ENCODE data around the gene SORCS2. TPM values are rescaled to one million over a fixed set of nuclear protein-coding genes. Genes with fewer than 3 reads are reported as not detected.

The SORCS2 gene
- total RNA-seq, 1 donor from 2014 or later, result 29.5 TPM

GRCh38 chr4:7384929-7385890 lies 192.9 kb downstream of the SORCS2 start:
- H3K4me3 Mint-ChIP-seq (ENCODE audit: unreplicated experiment), result no peak overlapping the region
- peaks cover 3% of the 10 kb centered on the region for H3K9me3 Mint-ChIP-seq (ENCODE audit: unreplicated experiment)
- TF ChIP-seq CTCF (IDR thresholded peaks at IDR 0.05; ENCODE audit: partially characterized antibody, unreplicated experiment), result no peak
- DNase-seq, result no peak
- H3K27ac Mint-ChIP-seq (ENCODE audit: unreplicated experiment), result no peak overlapping the region
- H3K36me3 Mint-ChIP-seq (ENCODE audit: unreplicated experiment), result no peaks in the 10 kb centered on the region
- H3K4me1 Mint-ChIP-seq (ENCODE audit: low read depth, unreplicated experiment), result peaks cover 13% of the 10 kb centered on the region
- H3K27me3 Mint-ChIP-seq (ENCODE audit: unreplicated experiment), result peaks cover 16% of the 10 kb centered on the region

GRCh38 chr4:7387925-7388324 lies 195.6 kb downstream of the SORCS2 start:
- Mint-ChIP-seq H3K4me1 (ENCODE audit: low read depth, unreplicated experiment) (peaks cover 16% of the 10 kb centered on the region), H3K27me3 (ENCODE audit: unreplicated experiment) (peaks cover 16% of the 10 kb centered on the region), H3K27ac (ENCODE audit: unreplicated experiment) (no peak overlapping the region), H3K9me3 (ENCODE audit: unreplicated experiment) (peaks cover 4% of the 10 kb centered on the region), H3K4me3 (ENCODE audit: unreplicated experiment) (no peak overlapping the region), H3K36me3 (ENCODE audit: unreplicated experiment) (no peaks in the 10 kb centered on the region)
- no peak for TF ChIP-seq CTCF (IDR thresholded peaks at IDR 0.05; ENCODE audit: partially characterized antibody, unreplicated experiment)
- DNase-seq, result no peak

- H3K9me3 Mint-ChIP-seq (ENCODE audit: unreplicated experiment), result peaks cover 4% of the 10 kb centered on the region
- H3K27me3 Mint-ChIP-seq (ENCODE audit: unreplicated experiment), result peaks cover 16% of the 10 kb centered on the region
- no peak overlapping the region for H3K4me3 Mint-ChIP-seq (ENCODE audit: unreplicated experiment)
- peaks cover 21% of the 10 kb centered on the region for H3K4me1 Mint-ChIP-seq (ENCODE audit: low read depth, unreplicated experiment)
- DNase-seq, result no peak
- TF ChIP-seq CTCF (IDR thresholded peaks at IDR 0.05; ENCODE audit: partially characterized antibody, unreplicated experiment), result no peak
- H3K36me3 Mint-ChIP-seq (ENCODE audit: unreplicated experiment), result no peaks in the 10 kb centered on the region
- H3K27ac Mint-ChIP-seq (ENCODE audit: unreplicated experiment), result no peak overlapping the region
Measured at GRCh38 chr4:7388627-7389026, 196.3 kb downstream of the SORCS2 start.

GRCh38 chr4:7389101-7389701 lies 196.9 kb downstream of the SORCS2 start:
- Mint-ChIP-seq H3K4me3 (ENCODE audit: unreplicated experiment) (no peak overlapping the region), H3K27ac (ENCODE audit: unreplicated experiment) (no peak overlapping the region), H3K4me1 (ENCODE audit: low read depth, unreplicated experiment) (peaks cover 21% of the 10 kb centered on the region), H3K27me3 (ENCODE audit: unreplicated experiment) (peaks cover 20% of the 10 kb centered on the region), H3K9me3 (ENCODE audit: unreplicated experiment) (peaks cover 4% of the 10 kb centered on the region), H3K36me3 (ENCODE audit: unreplicated experiment) (no peaks in the 10 kb centered on the region)
- no peak for DNase-seq
- no peak for TF ChIP-seq CTCF (IDR thresholded peaks at IDR 0.05; ENCODE audit: partially characterized antibody, unreplicated experiment)

GRCh38 chr4:7389719-7390118 lies 197.4 kb downstream of the SORCS2 start:
- no peak for DNase-seq
- Mint-ChIP-seq H3K9me3 (ENCODE audit: unreplicated experiment) (peaks cover 4% of the 10 kb centered on the region), H3K4me3 (ENCODE audit: unreplicated experiment) (no peak overlapping the region), H3K27me3 (ENCODE audit: unreplicated experiment) (peaks cover 20% of the 10 kb centered on the region), H3K4me1 (ENCODE audit: low read depth, unreplicated experiment) (peaks cover 26% of the 10 kb centered on the region), H3K36me3 (ENCODE audit: unreplicated experiment) (no peaks in the 10 kb centered on the region), H3K27ac (ENCODE audit: unreplicated experiment) (no peak overlapping the region)
- no peak for TF ChIP-seq CTCF (IDR thresholded peaks at IDR 0.05; ENCODE audit: partially characterized antibody, unreplicated experiment)
